ENCODE data around the gene TMEM17. TPM values are rescaled to one million over a fixed set of nuclear protein-coding genes. Genes with fewer than 3 reads are reported as not detected.

TMEM17 gene
- total RNA-seq, 2 experiments from 2014 or later = not detected

GRCh38 chr2:62529758-62530157 is 23.8 kb upstream of the TMEM17 start:
- intact Hi-C loops (cut with micrococcal nuclease; ENCODE audit: unreplicated experiment) = no loop called here
- Histone ChIP-seq H3K9me3 (ENCODE audit: low read length) (no peaks in the 10 kb centered on the region), H3K27ac (ENCODE audit: low read depth, low read length, poor library complexity, severe bottlenecking) (no peak overlapping the region), H4K20me1 (ENCODE audit: insufficient read depth, low read length) (no peaks in the 10 kb centered on the region), H3K79me2 (ENCODE audit: insufficient read depth, low read depth, low read length) (no peaks in the 10 kb centered on the region), H3K4me1 (ENCODE audit: insufficient read depth, low read length, poor library complexity, severe bottlenecking) (no peaks in the 10 kb centered on the region), H3K4me2 (ENCODE audit: low read length) (no peak overlapping the region), H3K9me2 (ENCODE audit: insufficient read depth, low read length) (no peaks in the 10 kb centered on the region), H3K36me3 (ENCODE audit: insufficient read depth, low read length) (no peaks in the 10 kb centered on the region), H2AFZ (ENCODE audit: low read length) (no peak overlapping the region), H3K4me3 (ENCODE audit: low read depth, low read length, poor library complexity, severe bottlenecking) (no peak overlapping the region)
- POLR2A ChIA-PET = no interaction called here
- TF ChIP-seq EZH2phosphoT487 (IDR thresholded peaks at IDR 0.05; ENCODE audit: borderline replicate concordance, low read depth, low read length) (no peak), CTCF (conservative IDR thresholded peaks at IDR 0.05; ENCODE audit: low read length) (no peak)
- BruUV-seq (replicated peaks) = no TSS peak
- CTCF ChIA-PET (ENCODE audit: unreplicated experiment) = no interaction called here
- DNase-seq (ENCODE audit: low spot score) = no peak

- no peak for TF ChIP-seq CTCF (conservative IDR thresholded peaks at IDR 0.05; ENCODE audit: low read length)
- TF ChIP-seq EZH2phosphoT487 (IDR thresholded peaks at IDR 0.05; ENCODE audit: borderline replicate concordance, low read depth, low read length) = no peak
- Histone ChIP-seq H3K4me2 (ENCODE audit: low read length) (no peak overlapping the region), H3K27ac (ENCODE audit: low read depth, low read length, poor library complexity, severe bottlenecking) (no peak overlapping the region), H3K79me2 (ENCODE audit: insufficient read depth, low read depth, low read length) (no peaks in the 10 kb centered on the region), H2AFZ (ENCODE audit: low read length) (no peak overlapping the region), H3K36me3 (ENCODE audit: insufficient read depth, low read length) (no peaks in the 10 kb centered on the region), H3K4me1 (ENCODE audit: insufficient read depth, low read length, poor library complexity, severe bottlenecking) (no peaks in the 10 kb centered on the region), H3K9me2 (ENCODE audit: insufficient read depth, low read length) (no peaks in the 10 kb centered on the region), H3K9me3 (ENCODE audit: low read length) (no peaks in the 10 kb centered on the region), H4K20me1 (ENCODE audit: insufficient read depth, low read length) (no peaks in the 10 kb centered on the region), H3K4me3 (ENCODE audit: low read depth, low read length, poor library complexity, severe bottlenecking) (no peak overlapping the region)
- ChIA-PET CTCF (ENCODE audit: unreplicated experiment) (no interaction called here), POLR2A (interaction anchor here (0.6 to 0.8 kb wide), 2 partner anchors 393 to 1101 kb away, joined by 3 read pairs; no protein-coding TSS in a partner anchor)
- no TSS peak for BruUV-seq (replicated peaks)
- DNase-seq (ENCODE audit: low spot score) = no peak
- intact Hi-C loops (cut with micrococcal nuclease; ENCODE audit: unreplicated experiment) = no loop called here
Measured at GRCh38 chr2:62527478-62528210, 21.6 kb upstream of the TMEM17 start.
